Measurements from ENCODE around the gene VPS13D.

VPS13D gene

GRCh38 chr1:12556957-12557935 lies 327.4 kb downstream of the VPS13D start:
- H3K4me2 ChIP-seq (ENCODE audit: low read depth, low read length) = no peak overlapping the region
- no peak overlapping the region for H3K4me3 ChIP-seq (ENCODE audit: low read length)
- no peaks in the 10 kb centered on the region for H3F3A ChIP-seq (ENCODE audit: insufficient read depth, low read length)
- H3K9me3 ChIP-seq (replicated peaks; ENCODE audit: insufficient read depth, low read length) = no peaks in the 10 kb centered on the region
- no peak overlapping the region for H3K9ac ChIP-seq (ENCODE audit: low read length)
- H3K27ac ChIP-seq (ENCODE audit: low read length) = no peak overlapping the region
- no peaks in the 10 kb centered on the region for H4K20me1 ChIP-seq (ENCODE audit: insufficient read depth, low read length)
- H3K4me1 ChIP-seq (ENCODE audit: low read length) = no peaks in the 10 kb centered on the region
- H3K27me3 ChIP-seq (replicated peaks; ENCODE audit: insufficient read depth, low read length) = peaks cover 5% of the 10 kb centered on the region; the same call in 1 of the 2 replicates
- H3K9me2 ChIP-seq (replicated peaks; ENCODE audit: insufficient read depth, low read length) = no peaks in the 10 kb centered on the region
- no peaks in the 10 kb centered on the region for H3K79me2 ChIP-seq (ENCODE audit: low read length)
- no peaks in the 10 kb centered on the region for H3K36me3 ChIP-seq (replicated peaks; ENCODE audit: insufficient read depth, low read length)
- TF ChIP-seq EZH2 (optimal IDR thresholded peaks at IDR 0.05; ENCODE audit: low read depth, low read length) (no peak), EZH2phosphoT487 (IDR thresholded peaks at IDR 0.05; ENCODE audit: low read length) (no peak)
- TF ChIP-seq, protein P1, sequence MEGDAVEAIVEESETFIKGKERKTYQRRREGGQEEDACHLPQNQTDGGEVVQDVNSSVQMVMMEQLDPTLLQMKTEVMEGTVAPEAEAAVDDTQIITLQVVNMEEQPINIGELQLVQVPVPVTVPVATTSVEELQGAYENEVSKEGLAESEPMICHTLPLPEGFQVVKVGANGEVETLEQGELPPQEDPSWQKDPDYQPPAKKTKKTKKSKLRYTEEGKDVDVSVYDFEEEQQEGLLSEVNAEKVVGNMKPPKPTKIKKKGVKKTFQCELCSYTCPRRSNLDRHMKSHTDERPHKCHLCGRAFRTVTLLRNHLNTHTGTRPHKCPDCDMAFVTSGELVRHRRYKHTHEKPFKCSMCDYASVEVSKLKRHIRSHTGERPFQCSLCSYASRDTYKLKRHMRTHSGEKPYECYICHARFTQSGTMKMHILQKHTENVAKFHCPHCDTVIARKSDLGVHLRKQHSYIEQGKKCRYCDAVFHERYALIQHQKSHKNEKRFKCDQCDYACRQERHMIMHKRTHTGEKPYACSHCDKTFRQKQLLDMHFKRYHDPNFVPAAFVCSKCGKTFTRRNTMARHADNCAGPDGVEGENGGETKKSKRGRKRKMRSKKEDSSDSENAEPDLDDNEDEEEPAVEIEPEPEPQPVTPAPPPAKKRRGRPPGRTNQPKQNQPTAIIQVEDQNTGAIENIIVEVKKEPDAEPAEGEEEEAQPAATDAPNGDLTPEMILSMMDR (IDR thresholded peaks at IDR 0.05; ENCODE audit: low read length) = no peak
- no peak overlapping the region for H2AFZ ChIP-seq (ENCODE audit: low read length)
- no peak for DNase-seq

- no peaks in the 10 kb centered on the region for H3K9me2 ChIP-seq (replicated peaks; ENCODE audit: insufficient read depth, low read length)
- H3K9me3 ChIP-seq (replicated peaks; ENCODE audit: insufficient read depth, low read length) = no peaks in the 10 kb centered on the region
- TF ChIP-seq, protein P1 (IDR thresholded peaks at IDR 0.05; ENCODE audit: low read length) = no peak
- TF ChIP-seq EZH2phosphoT487 (IDR thresholded peaks at IDR 0.05; ENCODE audit: low read length) = no peak
- no peak for TF ChIP-seq EZH2 (optimal IDR thresholded peaks at IDR 0.05; ENCODE audit: low read depth, low read length)
- no peaks in the 10 kb centered on the region for H3F3A ChIP-seq (ENCODE audit: insufficient read depth, low read length)
- no peak overlapping the region for H3K27ac ChIP-seq (ENCODE audit: low read length)
- H3K27me3 ChIP-seq (replicated peaks; ENCODE audit: insufficient read depth, low read length) = no peaks in the 10 kb centered on the region
- no peak overlapping the region for H3K9ac ChIP-seq (ENCODE audit: low read length)
- H3K4me2 ChIP-seq (ENCODE audit: low read depth, low read length) = no peak overlapping the region
- H3K4me3 ChIP-seq (ENCODE audit: low read length) = no peak overlapping the region
- no peak overlapping the region for H2AFZ ChIP-seq (ENCODE audit: low read length)
- no peaks in the 10 kb centered on the region for H3K4me1 ChIP-seq (ENCODE audit: low read length)
- no peaks in the 10 kb centered on the region for H4K20me1 ChIP-seq (ENCODE audit: insufficient read depth, low read length)
- H3K36me3 ChIP-seq (replicated peaks; ENCODE audit: insufficient read depth, low read length) = no peaks in the 10 kb centered on the region
- DNase-seq = no peak
- H3K79me2 ChIP-seq (ENCODE audit: low read length) = no peaks in the 10 kb centered on the region
These were observed 331.3 kb downstream of the VPS13D start for GRCh38 chr1:12561121-12561520.
